HG02938 (cell line): ENCODE measurements around the gene GJD4.

Experiments
- ATAC-seq: cut with Tn5 transposase; IDR thresholded peaks from one replicate; pipeline ENCODE4 v1.9.1; 2021; ENCODE audit warnings: mild to moderate bottlenecking, moderate library complexity; ENCODE audit not compliant: unreplicated experiment

GJD4 gene

GRCh38 chr10:35578618-35578956 lies 26.6 kb upstream of the GJD4 start:
- no peak for ATAC-seq

GRCh38 chr10:35579116-35579515 lies 26.0 kb upstream of the GJD4 start:
- ATAC-seq, result no peak

GRCh38 chr10:35579726-35580422 lies 25.3 kb upstream of the GJD4 start:
- no peak for ATAC-seq

GRCh38 chr10:35580423-35580770 lies 24.7 kb upstream of the GJD4 start:
- ATAC-seq, result no peak

GRCh38 chr10:35581655-35582054 lies 23.5 kb upstream of the GJD4 start:
- ATAC-seq, result no peak

GRCh38 chr10:35584946-35585345 lies 20.2 kb upstream of the GJD4 start:
- no peak for ATAC-seq

GRCh38 chr10:35585356-35585755 lies 19.8 kb upstream of the GJD4 start:
- no peak for ATAC-seq

GRCh38 chr10:35585903-35586535 lies 19.1 kb upstream of the GJD4 start:
- no peak for ATAC-seq

- ATAC-seq, result no peak
These were observed 16.3 kb upstream of the GJD4 start for GRCh38 chr10:35588836-35589235.

GRCh38 chr10:35592441-35592840 lies 12.7 kb upstream of the GJD4 start:
- no peak for ATAC-seq

GRCh38 chr10:35594115-35595079 lies 10.7 kb upstream of the GJD4 start:
- ATAC-seq, result no peak

GRCh38 chr10:35595106-35595505 lies 10.0 kb upstream of the GJD4 start:
- ATAC-seq, result no peak

- ATAC-seq, result no peak
These were observed 6.8 kb upstream of the GJD4 start for GRCh38 chr10:35598379-35598778.

GRCh38 chr10:35600193-35600592 lies 4.9 kb upstream of the GJD4 start:
- ATAC-seq, result no peak

- ATAC-seq, result no peak
These were observed 1.3 kb downstream of the GJD4 start for GRCh38 chr10:35606430-35606829.

- ATAC-seq, result no peak
These were observed 2.6 kb downstream of the GJD4 start for GRCh38 chr10:35607475-35608327.

GRCh38 chr10:35608328-35608672 lies 3.2 kb downstream of the GJD4 start:
- no peak for ATAC-seq

GRCh38 chr10:35611750-35612149 lies 6.6 kb downstream of the GJD4 start:
- no peak for ATAC-seq

GRCh38 chr10:35612385-35613106 lies 7.4 kb downstream of the GJD4 start:
- no peak for ATAC-seq

GRCh38 chr10:35613107-35613440 lies 7.9 kb downstream of the GJD4 start:
- no peak for ATAC-seq
